GM12878 (cell line): ENCODE data around the gene PTPRF. TPM values are rescaled to one million over a fixed set of nuclear protein-coding genes. Genes with fewer than 3 reads are reported as not detected.
A peak's percentile ranks its signal among the peaks of the same experiment; 100 is the strongest.

Experiments
- ASH2L ChIP-seq: fragments of 300-600, 200-600 bp; sonication (generic); IDR thresholded peaks from 2 replicates; pipeline ENCODE4 v1.6.1; 2017; ENCODE audit warnings: low read depth, mild to moderate bottlenecking, borderline replicate concordance
- DPF2 ChIP-seq: fragments of 450-650 bp; IDR thresholded peaks from 2 replicates; pipeline ENCODE4 v1.6.1; 2017; ENCODE audit warnings: mild to moderate bottlenecking
- ETV6 ChIP-seq, 2 experiments: fragments of 450-650 bp in 1 of 2; IDR thresholded peaks in 1 of 2; conservative IDR thresholded peaks in 1 of 2; 2 replicates each; pipeline ENCODE4 v1.6.1; 2014; ENCODE audit warnings: antibody characterized with exemption in 1 of 2, borderline replicate concordance in 1 of 2, low read depth in 1 of 2, mild to moderate bottlenecking in 1 of 2, moderate library complexity in 1 of 2
- MEF2A ChIP-seq: IDR thresholded peaks from 2 replicates; pipeline ENCODE4 v1.6.1; 2011; ENCODE audit warnings: low read depth, mild to moderate bottlenecking, low read length, moderate library complexity; ENCODE audit not compliant: insufficient read depth
- MEF2B ChIP-seq: fragments of 450-650 bp; IDR thresholded peaks from 2 replicates; pipeline ENCODE4 v1.6.1; 2018; ENCODE audit warnings: mild to moderate bottlenecking, moderate library complexity; ENCODE audit not compliant: partially characterized antibody, poor library complexity, severe bottlenecking
- MLLT1 ChIP-seq: fragments of 450-650 bp; IDR thresholded peaks from 2 replicates; pipeline ENCODE4 v1.6.1; 2016; ENCODE audit warnings: mild to moderate bottlenecking
- MXI1 ChIP-seq: fragments of 150-350 bp; IDR thresholded peaks from 2 replicates; pipeline ENCODE4 v1.6.1; 2011; ENCODE audit warnings: low read depth, mild to moderate bottlenecking, inconsistent platforms, low read length, improper control_type of control experiment
- NBN ChIP-seq: fragments of 450-650 bp; IDR thresholded peaks from 2 replicates; pipeline ENCODE4 v1.6.1; 2016
- NFYB ChIP-seq: IDR thresholded peaks from 2 replicates; pipeline ENCODE4 v1.6.1; 2011; ENCODE audit warnings: low read depth, mild to moderate bottlenecking, low read length, improper control_type of control experiment, moderate library complexity; ENCODE audit not compliant: insufficient read depth
- PML ChIP-seq: IDR thresholded peaks from 2 replicates; pipeline ENCODE4 v1.6.1; 2012; ENCODE audit warnings: low read length, inconsistent platforms
- POLR2A ChIP-seq: IDR thresholded peaks from 2 replicates; pipeline ENCODE4 v1.6.1; 2011; ENCODE audit warnings: low read depth, mild to moderate bottlenecking, low read length
- POU2F2 ChIP-seq: IDR thresholded peaks from 3 replicates; pipeline ENCODE4 v1.6.1; 2011; ENCODE audit warnings: low read depth, mild to moderate bottlenecking, low read length, borderline replicate concordance
- RUNX3 ChIP-seq: IDR thresholded peaks from 2 replicates; pipeline ENCODE4 v1.6.1; 2012; ENCODE audit warnings: low read length, inconsistent platforms
- SREBF1 ChIP-seq: IDR thresholded peaks from 2 replicates; pipeline ENCODE4 v1.6.1; 2012; ENCODE audit warnings: mild to moderate bottlenecking, low read length
- SRF ChIP-seq, 2 experiments: IDR thresholded peaks; 2 replicates each; pipeline ENCODE4 v1.6.1; 2011; ENCODE audit warnings: low read depth in 2 of 2, low read length in 2 of 2, mild to moderate bottlenecking in 1 of 2, moderate library complexity in 1 of 2
- TAF1 ChIP-seq: IDR thresholded peaks from 2 replicates; pipeline ENCODE4 v1.6.1; 2011; ENCODE audit warnings: mild to moderate bottlenecking, low read depth, low read length, borderline replicate concordance
- YY1 ChIP-seq: IDR thresholded peaks from 2 replicates; pipeline ENCODE4 v1.6.1; 2011; ENCODE audit warnings: low read depth, mild to moderate bottlenecking, low read length
- ZNF622 ChIP-seq: fragments of 450-650 bp; IDR thresholded peaks from 2 replicates; pipeline ENCODE4 v1.6.1; 2017; ENCODE audit warnings: mild to moderate bottlenecking, inconsistent platforms
- polyA plus RNA-seq, 11 experiments: library from polyadenylated mRNA; depleted of rRNA in 4 of 11; unstranded in 6 of 11; stranded (reverse) in 5 of 11; fragments of >200 nt; fragmentation: Nextera tagmentation in 4 of 11; fragmentation: Illumina TruSeq in 1 of 11; extraction: Ambion mirVana in 4 of 11; extraction: Trizol in 1 of 11; gene quantifications; 1 replicate in 1 of 11; 2 replicates in 10 of 11; pipeline versions ENCODE4 v1.2.1 to v1.2.3, GENCODE V29; 2011 to 2016; ENCODE audit warnings: inconsistent platforms in 2 of 11, missing spikeins in 2 of 11, low read depth in 1 of 11
- total RNA-seq, 4 experiments: library from RNA; depleted of rRNA in 3 of 4; stranded (reverse); fragments of >200 nt in 3 of 4; fragmentation: Illumina TruSeq in 1 of 4; extraction: Trizol in 1 of 4; gene quantifications; 2 replicates each; pipeline versions ENCODE4 v1.2.1 to v1.2.3, GENCODE V29; 2013 to 2021
- TF ChIP-seq, protein P1 (sequence below): fragments of 450-650 bp; formaldehyde crosslinking; IDR thresholded peaks from 2 replicates; pipeline ENCODE4 v1.4.0; 2020; ENCODE audit warnings: mild to moderate bottlenecking, moderate library complexity
- TF ChIP-seq, protein P2 (sequence below): IDR thresholded peaks from 2 replicates; pipeline ENCODE4 v1.6.1; 2011; ENCODE audit warnings: low read depth, low read length, improper control_type of control experiment, borderline replicate concordance
- TF ChIP-seq, protein P3 (sequence below): IDR thresholded peaks from 2 replicates; pipeline ENCODE4 v1.6.1; 2011; ENCODE audit warnings: borderline replicate concordance, low read depth, mild to moderate bottlenecking, moderate library complexity, mixed read lengths, low read length; ENCODE audit not compliant: insufficient read depth; ENCODE audit errors: extremely low read length
- TF ChIP-seq, protein P4 (sequence below): IDR thresholded peaks from 2 replicates; pipeline ENCODE4 v1.6.1; 2012; ENCODE audit warnings: low read length, inconsistent platforms

Gene PTPRF
- total and polyA plus RNA-seq, 10 of the 15 experiments (the other 5 are each of a cell fraction or from before 2014, with no cell fraction given) = 0.04 to 2.6 (median 0.32) TPM

DNA sequence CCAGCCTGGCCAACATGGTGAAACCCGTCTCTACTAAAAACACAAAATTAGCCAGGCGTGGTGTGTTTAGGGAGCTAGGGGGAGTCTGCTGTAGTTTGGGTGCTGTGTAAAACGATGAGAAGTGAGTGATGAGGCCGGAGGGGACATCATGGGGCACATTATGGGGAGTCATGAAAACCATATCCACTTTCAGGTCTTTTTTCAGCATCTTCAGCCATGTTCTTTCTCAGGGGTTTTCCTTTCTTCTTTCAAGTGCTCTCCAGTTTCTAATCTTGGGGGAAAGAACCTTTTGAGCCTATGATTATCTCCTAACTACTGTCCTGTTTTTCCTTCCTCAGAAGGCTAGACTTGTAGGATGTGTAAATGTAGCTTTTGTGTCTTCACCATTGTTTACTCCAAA lies 133.7 kb downstream of the PTPRF start (continued):
- TF ChIP-seq DPF2 (no peak), RUNX3 (peak; percentile 54), MXI1 (no peak), SREBF1 (no peak), NFYB (no peak), MLLT1 (no peak), ETV6 (conservative IDR thresholded peaks at IDR 0.05 in 1 of 2, IDR thresholded peaks at IDR 0.05 in 1 of 2; ENCODE audit: borderline replicate concordance in 1 of 2, low read depth in 1 of 2) (no peak), MEF2A (peak; percentile 63; the same call in 1 of the 2 replicates), ZNF622 (no peak), PML (peak; percentile 36; the same call in 1 of the 2 replicates), POLR2A (no peak), TAF1 (no peak), YY1 (peak; percentile 84), POU2F2 (no peak), NBN (no peak), MEF2B (no peak), ASH2L (no peak), SRF (IDR thresholded peaks at IDR 0.05; ENCODE audit: low read depth in 2 of 2, low read length in 2 of 2) (no peak)
- TF ChIP-seq, protein P1, sequence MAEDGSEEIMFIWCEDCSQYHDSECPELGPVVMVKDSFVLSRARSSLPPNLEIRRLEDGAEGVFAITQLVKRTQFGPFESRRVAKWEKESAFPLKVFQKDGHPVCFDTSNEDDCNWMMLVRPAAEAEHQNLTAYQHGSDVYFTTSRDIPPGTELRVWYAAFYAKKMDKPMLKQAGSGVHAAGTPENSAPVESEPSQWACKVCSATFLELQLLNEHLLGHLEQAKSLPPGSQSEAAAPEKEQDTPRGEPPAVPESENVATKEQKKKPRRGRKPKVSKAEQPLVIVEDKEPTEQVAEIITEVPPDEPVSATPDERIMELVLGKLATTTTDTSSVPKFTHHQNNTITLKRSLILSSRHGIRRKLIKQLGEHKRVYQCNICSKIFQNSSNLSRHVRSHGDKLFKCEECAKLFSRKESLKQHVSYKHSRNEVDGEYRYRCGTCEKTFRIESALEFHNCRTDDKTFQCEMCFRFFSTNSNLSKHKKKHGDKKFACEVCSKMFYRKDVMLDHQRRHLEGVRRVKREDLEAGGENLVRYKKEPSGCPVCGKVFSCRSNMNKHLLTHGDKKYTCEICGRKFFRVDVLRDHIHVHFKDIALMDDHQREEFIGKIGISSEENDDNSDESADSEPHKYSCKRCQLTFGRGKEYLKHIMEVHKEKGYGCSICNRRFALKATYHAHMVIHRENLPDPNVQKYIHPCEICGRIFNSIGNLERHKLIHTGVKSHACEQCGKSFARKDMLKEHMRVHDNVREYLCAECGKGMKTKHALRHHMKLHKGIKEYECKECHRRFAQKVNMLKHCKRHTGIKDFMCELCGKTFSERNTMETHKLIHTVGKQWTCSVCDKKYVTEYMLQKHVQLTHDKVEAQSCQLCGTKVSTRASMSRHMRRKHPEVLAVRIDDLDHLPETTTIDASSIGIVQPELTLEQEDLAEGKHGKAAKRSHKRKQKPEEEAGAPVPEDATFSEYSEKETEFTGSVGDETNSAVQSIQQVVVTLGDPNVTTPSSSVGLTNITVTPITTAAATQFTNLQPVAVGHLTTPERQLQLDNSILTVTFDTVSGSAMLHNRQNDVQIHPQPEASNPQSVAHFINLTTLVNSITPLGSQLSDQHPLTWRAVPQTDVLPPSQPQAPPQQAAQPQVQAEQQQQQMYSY (CRISPR knock-in tag) = no peak
- TF ChIP-seq, protein P2, sequence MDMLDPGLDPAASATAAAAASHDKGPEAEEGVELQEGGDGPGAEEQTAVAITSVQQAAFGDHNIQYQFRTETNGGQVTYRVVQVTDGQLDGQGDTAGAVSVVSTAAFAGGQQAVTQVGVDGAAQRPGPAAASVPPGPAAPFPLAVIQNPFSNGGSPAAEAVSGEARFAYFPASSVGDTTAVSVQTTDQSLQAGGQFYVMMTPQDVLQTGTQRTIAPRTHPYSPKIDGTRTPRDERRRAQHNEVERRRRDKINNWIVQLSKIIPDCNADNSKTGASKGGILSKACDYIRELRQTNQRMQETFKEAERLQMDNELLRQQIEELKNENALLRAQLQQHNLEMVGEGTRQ = no peak
- TF ChIP-seq, protein P3, sequence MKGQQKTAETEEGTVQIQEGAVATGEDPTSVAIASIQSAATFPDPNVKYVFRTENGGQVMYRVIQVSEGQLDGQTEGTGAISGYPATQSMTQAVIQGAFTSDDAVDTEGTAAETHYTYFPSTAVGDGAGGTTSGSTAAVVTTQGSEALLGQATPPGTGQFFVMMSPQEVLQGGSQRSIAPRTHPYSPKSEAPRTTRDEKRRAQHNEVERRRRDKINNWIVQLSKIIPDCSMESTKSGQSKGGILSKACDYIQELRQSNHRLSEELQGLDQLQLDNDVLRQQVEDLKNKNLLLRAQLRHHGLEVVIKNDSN = no peak
- TF ChIP-seq, protein P4, sequence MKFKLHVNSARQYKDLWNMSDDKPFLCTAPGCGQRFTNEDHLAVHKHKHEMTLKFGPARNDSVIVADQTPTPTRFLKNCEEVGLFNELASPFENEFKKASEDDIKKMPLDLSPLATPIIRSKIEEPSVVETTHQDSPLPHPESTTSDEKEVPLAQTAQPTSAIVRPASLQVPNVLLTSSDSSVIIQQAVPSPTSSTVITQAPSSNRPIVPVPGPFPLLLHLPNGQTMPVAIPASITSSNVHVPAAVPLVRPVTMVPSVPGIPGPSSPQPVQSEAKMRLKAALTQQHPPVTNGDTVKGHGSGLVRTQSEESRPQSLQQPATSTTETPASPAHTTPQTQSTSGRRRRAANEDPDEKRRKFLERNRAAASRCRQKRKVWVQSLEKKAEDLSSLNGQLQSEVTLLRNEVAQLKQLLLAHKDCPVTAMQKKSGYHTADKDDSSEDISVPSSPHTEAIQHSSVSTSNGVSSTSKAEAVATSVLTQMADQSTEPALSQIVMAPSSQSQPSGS = no peak
